CD4-positive, alpha-beta memory T cell (primary cell): ENCODE results near the gene KLRF2. TPM values are rescaled to one million over a fixed set of nuclear protein-coding genes. Genes with fewer than 3 reads are reported as not detected.

Experiments used
- CTCF ChIA-PET: fragments of 350-600 bp; sonication (Branson Sonifier 250); formaldehyde crosslinking; loops from one replicate; lab custom pipeline; 2021; ENCODE audit warnings: inconsistent platforms; ENCODE audit not compliant: partially characterized antibody; lab: Charles Lee
- POLR2A ChIA-PET: fragments of 350-600 bp; sonication (Branson Sonifier 250); formaldehyde crosslinking; loops from one replicate; lab custom pipeline; 2021; ENCODE audit not compliant: partially characterized antibody; lab: Charles Lee
- DNase-seq, 5 donors: peaks; one replicate each; pipeline versions ENCODE4 v3.0.0 to v3.0.0-alpha.2; 2020 to 2022; ENCODE audit warnings: mixed read lengths in 1 of 5
- H3K27ac ChIP-seq: one replicate; pipeline ENCODE4 v1.7.0; 2013; ENCODE audit warnings: low read depth, low read length
- H3K27me3 ChIP-seq: 2 replicates; pipeline ENCODE4 v1.7.0; 2013; ENCODE audit warnings: mild to moderate bottlenecking, low read length, moderate library complexity; ENCODE audit not compliant: insufficient read depth
- H3K36me3 ChIP-seq: 2 replicates; pipeline ENCODE4 v1.7.0; 2013; ENCODE audit warnings: mild to moderate bottlenecking, low read length, moderate library complexity; ENCODE audit not compliant: insufficient read depth
- H3K4me1 ChIP-seq: 2 replicates; pipeline ENCODE4 v1.7.0; 2013; ENCODE audit warnings: mild to moderate bottlenecking, low read length, moderate library complexity; ENCODE audit not compliant: insufficient read depth
- H3K4me3 ChIP-seq, 2 donors: one replicate each; pipeline ENCODE4 v1.7.0; 2013; ENCODE audit warnings: low read length in 2 of 2, mild to moderate bottlenecking in 1 of 2
- H3K9me3 ChIP-seq, 2 donors: one replicate each; pipeline ENCODE4 v1.7.0; 2013; ENCODE audit warnings: low read length in 2 of 2, control low read depth in 1 of 2; ENCODE audit not compliant: control insufficient read depth in 1 of 2
- H3K27ac Mint-ChIP-seq, 7 donors: one replicate each; pipeline ENCODE4 v1.8.0; 2020 to 2021; ENCODE audit warnings: mixed read lengths in 7 of 7, mild to moderate bottlenecking in 6 of 7, inconsistent platforms in 3 of 7, moderate library complexity in 3 of 7
- H3K27me3 Mint-ChIP-seq, 2 donors: one replicate each; pipeline ENCODE4 v1.8.0; 2020 to 2021; ENCODE audit warnings: mixed read lengths in 2 of 2
- H3K36me3 Mint-ChIP-seq, 2 donors: one replicate each; pipeline ENCODE4 v1.8.0; 2020 to 2021; ENCODE audit warnings: mixed read lengths in 2 of 2, inconsistent platforms in 1 of 2, mild to moderate bottlenecking in 1 of 2
- H3K4me1 Mint-ChIP-seq, 4 donors: one replicate each; pipeline ENCODE4 v1.8.0; 2020 to 2021; ENCODE audit warnings: mixed read lengths in 4 of 4, mild to moderate bottlenecking in 1 of 4
- H3K4me3 Mint-ChIP-seq, 8 donors: one replicate each; pipeline ENCODE4 v1.8.0; 2020 to 2021; ENCODE audit warnings: mixed read lengths in 8 of 8, mild to moderate bottlenecking in 7 of 8, moderate library complexity in 6 of 8, inconsistent platforms in 3 of 8
- H3K9me3 Mint-ChIP-seq, 8 donors: one replicate each; pipeline ENCODE4 v1.8.0; 2020 to 2021; ENCODE audit warnings: mixed read lengths in 8 of 8, mild to moderate bottlenecking in 5 of 8, inconsistent platforms in 3 of 8, moderate library complexity in 1 of 8
- intact Hi-C: fragments of 100-400 bp; cut with micrococcal nuclease; formaldehyde crosslinking; loops from one replicate; pipeline ENCODE4 v1.15.1; 2023
- polyA plus RNA-seq, 2 donors: library from polyadenylated mRNA; unstranded; fragments of 300-500 nt; fragmentation: Illumina TruSeq; gene quantifications; one replicate each; pipeline ENCODE4 v1.2.3, GENCODE V29; 2021
- total RNA-seq, 2 experiments: library from RNA; stranded (reverse); gene quantifications; one replicate each; pipeline ENCODE4 v1.2.3, GENCODE V29; 2021

The KLRF2 gene
- total and polyA plus RNA-seq, 4 experiments from 2014 or later: not detected

GRCh38 chr12:9900930-9901329, 19.6 kb downstream of the KLRF2 start:
- POLR2A ChIA-PET: interaction anchor here (1.1 kb wide), 1 partner anchor 32 kb away, joined by 3 read pairs; the partner anchor contains the start of gene CLEC2B
- CTCF ChIA-PET: no interaction called here
- Histone ChIP-seq H3K27ac (no peak overlapping the region), H3K4me1 (peaks cover 1% of the 10 kb centered on the region), H3K4me3 (no peak overlapping the region), H3K36me3 (no peaks in the 10 kb centered on the region), H3K27me3 (no peaks in the 10 kb centered on the region), H3K9me3 (peaks cover 0 to 8% of the 10 kb centered on the region in 2 donors)
- Mint-ChIP-seq H3K4me3 (no peak overlapping the region), H3K27me3 (peaks cover 3 to 5% of the 10 kb centered on the region in 2 donors), H3K27ac (no peak overlapping the region), H3K4me1 (peaks cover 1 to 7% (median 4%) of the 10 kb centered on the region in 4 donors), H3K36me3 (peaks cover 3 to 6% of the 10 kb centered on the region in 2 donors), H3K9me3 (peaks cover 0 to 28% (median 18%) of the 10 kb centered on the region in 8 donors)
- DNase-seq: no peak
- intact Hi-C loops: no loop called here

GRCh38 chr12:9902539-9903228, 21.4 kb downstream of the KLRF2 start:
- Mint-ChIP-seq H3K27ac (peak overlapping the region in 1 of 7 donors; percentile 58), H3K27me3 (peaks cover 3 to 5% of the 10 kb centered on the region in 2 donors), H3K9me3 (peaks cover 0 to 28% (median 18%) of the 10 kb centered on the region in 8 donors), H3K36me3 (peaks cover 3 to 6% of the 10 kb centered on the region in 2 donors), H3K4me3 (no peak overlapping the region), H3K4me1 (peaks cover 16 to 24% (median 20%) of the 10 kb centered on the region in 4 donors)
- Histone ChIP-seq H3K27me3 (no peaks in the 10 kb centered on the region), H3K36me3 (no peaks in the 10 kb centered on the region), H3K4me1 (peaks cover 19% of the 10 kb centered on the region), H3K27ac (no peak overlapping the region), H3K4me3 (no peak overlapping the region), H3K9me3 (peaks cover 0 to 8% of the 10 kb centered on the region in 2 donors)
- intact Hi-C loops: no loop called here
- CTCF ChIA-PET: interaction anchor here (1.2 to 7.9 kb wide), 3 partner anchors 38 to 153 kb away, joined by 3 to 65 read pairs (median 29); no protein-coding TSS in a partner anchor
- POLR2A ChIA-PET: no interaction called here
- no peak for DNase-seq

- H3K36me3 Mint-ChIP-seq: peaks cover 5 to 13% of the 10 kb centered on the region in 2 donors
- Histone ChIP-seq H3K4me1 (peaks cover 22% of the 10 kb centered on the region), H3K36me3 (no peaks in the 10 kb centered on the region), H3K27me3 (no peaks in the 10 kb centered on the region), H3K9me3 (peaks cover 0 to 25% of the 10 kb centered on the region in 2 donors), H3K4me3 (no peak overlapping the region), H3K27ac (no peak overlapping the region)
- no peaks in the 10 kb centered on the region for H3K27me3 Mint-ChIP-seq
- H3K27ac Mint-ChIP-seq: peak overlapping the region; percentile 18 to 86 (median 76)
- peak; percentile 42 to 63 (median 54) for DNase-seq
- peaks cover 3 to 54% (median 37%) of the 10 kb centered on the region in 8 donors for H3K9me3 Mint-ChIP-seq
- intact Hi-C loops: loop anchor here (1.0 kb wide), 1 partner anchor 38 kb away; the partner anchor contains the start of gene CLEC2B
- H3K4me3 Mint-ChIP-seq: peak overlapping the region in 7 of 8 donors; percentile 18 to 63 (median 47)
- CTCF ChIA-PET: interaction anchor here (0.6 to 7.9 kb wide), 6 partner anchors 12 to 157 kb away, joined by 3 to 65 read pairs (median 6); no protein-coding TSS in a partner anchor
- POLR2A ChIA-PET: interaction anchor here (0.7 to 2.9 kb wide), 9 partner anchors 16 to 165 kb away, joined by 3 to 42 read pairs (median 4); partner anchors contain the start of genes CD69 and CLEC2B
- H3K4me1 Mint-ChIP-seq: peaks cover 18 to 29% (median 25%) of the 10 kb centered on the region in 4 donors
Measured at GRCh38 chr12:9906873-9907272, 25.6 kb downstream of the KLRF2 start.

DNA sequence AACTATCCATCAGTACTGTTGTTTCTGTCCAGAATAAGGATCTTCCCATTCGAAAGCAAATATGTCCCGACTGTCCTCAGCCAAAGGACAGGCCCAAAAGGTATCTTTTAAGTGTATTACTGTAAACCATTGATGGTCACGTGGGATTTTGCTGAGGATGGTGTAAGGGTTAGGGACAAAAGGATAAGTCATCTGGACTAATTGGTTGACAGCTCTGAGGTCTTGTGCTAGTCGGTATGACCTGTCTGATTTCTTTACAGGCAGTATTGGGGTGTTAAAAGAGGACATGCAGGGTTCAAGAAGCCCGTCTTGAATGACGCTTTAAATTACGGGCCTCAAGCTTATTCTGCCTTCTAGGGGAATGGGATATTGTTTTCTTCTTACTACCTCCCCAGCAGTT, 26.5 kb downstream of the KLRF2 start:
- Mint-ChIP-seq H3K4me3 (no peak overlapping the region), H3K9me3 (peaks cover 3 to 56% (median 36%) of the 10 kb centered on the region in 8 donors), H3K27ac (peak overlapping the region in 2 of 7 donors; percentile 6 to 47), H3K27me3 (no peaks in the 10 kb centered on the region), H3K4me1 (peaks cover 20 to 33% (median 26%) of the 10 kb centered on the region in 4 donors), H3K36me3 (peaks cover 7 to 12% of the 10 kb centered on the region in 2 donors)
- no peaks in the 10 kb centered on the region for H3K36me3 ChIP-seq
- H3K27me3 ChIP-seq: no peaks in the 10 kb centered on the region
- POLR2A ChIA-PET: interaction anchor here (2.4 to 2.9 kb wide), 2 partner anchors 39 to 165 kb away, joined by 11 to 42 read pairs; partner anchors contain the start of gene CLEC2B
- H3K27ac ChIP-seq: no peak overlapping the region
- H3K9me3 ChIP-seq: peaks cover 0 to 19% of the 10 kb centered on the region in 2 donors
- no peak overlapping the region for H3K4me3 ChIP-seq
- H3K4me1 ChIP-seq: peaks cover 22% of the 10 kb centered on the region
- intact Hi-C loops: loop anchor here (1.0 kb wide), 2 partner anchors 38 to 93 kb away; partner anchors contain the start of gene CLEC2B
- no peak for DNase-seq
- CTCF ChIA-PET: interaction anchor here (0.9 to 7.9 kb wide), 5 partner anchors 13 to 165 kb away, joined by 3 to 65 read pairs (median 5); no protein-coding TSS in a partner anchor

DNA sequence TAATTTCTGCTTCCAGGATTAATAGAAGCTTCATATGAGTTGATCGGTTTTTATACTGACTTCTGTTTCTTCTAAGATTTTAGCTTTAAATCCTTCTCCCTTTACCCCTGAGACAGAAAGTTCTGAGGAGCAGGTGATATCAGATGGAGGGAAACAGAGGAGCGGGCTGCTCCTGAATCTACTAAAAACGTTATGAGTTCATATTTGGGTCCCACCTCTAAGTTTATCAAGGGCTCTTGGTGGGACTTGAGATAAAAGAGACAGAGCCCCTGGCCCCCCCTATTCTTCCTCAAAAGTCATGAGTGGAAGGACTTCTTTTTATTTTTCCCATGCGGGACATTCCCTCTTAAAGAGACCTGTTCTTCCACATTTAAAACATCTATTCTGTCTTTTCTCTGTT, 27.1 kb downstream of the KLRF2 start:
- Histone ChIP-seq H3K27ac (no peak overlapping the region), H3K9me3 (peaks cover 0 to 17% of the 10 kb centered on the region in 2 donors), H3K27me3 (no peaks in the 10 kb centered on the region), H3K4me3 (no peak overlapping the region), H3K36me3 (no peaks in the 10 kb centered on the region), H3K4me1 (peaks cover 22% of the 10 kb centered on the region)
- H3K36me3 Mint-ChIP-seq: peaks cover 6 to 7% of the 10 kb centered on the region in 2 donors
- ChIA-PET POLR2A (interaction anchor here (2.4 to 2.9 kb wide), 2 partner anchors 40 to 166 kb away, joined by 11 to 42 read pairs; partner anchors contain the start of gene CLEC2B), CTCF (interaction anchor here (1.2 to 7.9 kb wide), 3 partner anchors 93 to 164 kb away, joined by 3 to 65 read pairs (median 29); no protein-coding TSS in a partner anchor)
- H3K4me1 Mint-ChIP-seq: peaks cover 20 to 34% (median 27%) of the 10 kb centered on the region in 4 donors
- H3K4me3 Mint-ChIP-seq: no peak overlapping the region
- no peak overlapping the region for H3K27ac Mint-ChIP-seq
- peaks cover 3 to 51% (median 31%) of the 10 kb centered on the region in 8 donors for H3K9me3 Mint-ChIP-seq
- no peaks in the 10 kb centered on the region for H3K27me3 Mint-ChIP-seq
- DNase-seq: no peak
- intact Hi-C loops: loop anchor here (1.0 kb wide), 1 partner anchor 94 kb away; no protein-coding TSS in a partner anchor

GRCh38 chr12:9909724-9910123, 28.4 kb downstream of the KLRF2 start:
- H3K4me1 ChIP-seq: peaks cover 22% of the 10 kb centered on the region
- no peak overlapping the region for H3K27ac ChIP-seq
- no peaks in the 10 kb centered on the region for H3K36me3 ChIP-seq
- Mint-ChIP-seq H3K9me3 (peaks cover 3 to 43% (median 30%) of the 10 kb centered on the region in 8 donors), H3K36me3 (peaks cover 6 to 7% of the 10 kb centered on the region in 2 donors), H3K27ac (no peak overlapping the region), H3K4me1 (peaks cover 20 to 34% (median 27%) of the 10 kb centered on the region in 4 donors), H3K27me3 (peaks cover 0 to 1% of the 10 kb centered on the region in 2 donors), H3K4me3 (no peak overlapping the region)
- POLR2A ChIA-PET: no interaction called here
- no peaks in the 10 kb centered on the region for H3K27me3 ChIP-seq
- CTCF ChIA-PET: interaction anchor here (1.3 to 7.9 kb wide), 2 partner anchors 94 to 159 kb away, joined by 4 to 65 read pairs; no protein-coding TSS in a partner anchor
- H3K9me3 ChIP-seq: peaks cover 0 to 17% of the 10 kb centered on the region in 2 donors
- H3K4me3 ChIP-seq: no peak overlapping the region
- intact Hi-C loops: no loop called here
- DNase-seq: no peak
